K562 (cell line): ENCODE results near the gene FLAD1. TPM values are rescaled to one million over a fixed set of nuclear protein-coding genes. Genes with fewer than 3 reads are reported as not detected.

Experiments used
- GABPA ChIP-seq: fragments of 200-800 bp; sonication (Bioruptor generic); conservative IDR thresholded peaks from 2 replicates; pipeline ENCODE4 v1.6.1; 2016; ENCODE audit warnings: low read depth, missing genetic modification characterization, missing compliant biosample characterization
- NFRKB ChIP-seq: fragments of 450-650 bp; IDR thresholded peaks from 2 replicates; pipeline ENCODE4 v1.6.1; 2016; ENCODE audit warnings: low read depth
- NR2C2 ChIP-seq, 2 experiments: fragments of 200-800 bp in 1 of 2; sonication (Bioruptor generic) in 1 of 2; sonication (generic) in 1 of 2; formaldehyde crosslinking in 1 of 2; IDR thresholded peaks; 2 replicates each; pipeline versions ENCODE4 v1.6.1 to v1.8.0; 2016 to 2022; ENCODE audit warnings: mild to moderate bottlenecking in 1 of 2, missing compliant biosample characterization in 1 of 2, missing genetic modification characterization in 1 of 2, missing genetic modification reagents in 1 of 2
- PHB ChIP-seq: fragments of 250-450 bp; sonication (Bioruptor Pico); IDR thresholded peaks from 2 replicates; pipeline ENCODE4 v1.5.0; 2021
- PRPF4 ChIP-seq: fragments of 200-400 bp; formaldehyde crosslinking; IDR thresholded peaks from one replicate; pipeline ENCODE4 v1.6.1; 2017; ENCODE audit warnings: low read length, low read depth, mild to moderate bottlenecking; ENCODE audit not compliant: insufficient read depth, poor library complexity, severe bottlenecking
- RBFOX2 ChIP-seq: fragments of 200-400 bp; formaldehyde crosslinking; IDR thresholded peaks from 2 replicates; pipeline ENCODE4 v1.6.1; 2017; ENCODE audit warnings: low read depth, mild to moderate bottlenecking, low read length, moderate library complexity
- SIN3B ChIP-seq: fragments of 450-650 bp; IDR thresholded peaks from 2 replicates; pipeline ENCODE4 v1.6.1; 2017; ENCODE audit warnings: low read depth, mild to moderate bottlenecking, moderate library complexity
- TAF1 ChIP-seq: IDR thresholded peaks from 2 replicates; pipeline ENCODE4 v1.6.1; 2011; ENCODE audit warnings: mild to moderate bottlenecking, low read length, moderate library complexity; ENCODE audit not compliant: insufficient read depth, control insufficient read depth, severe bottlenecking; ENCODE audit errors: extremely low read depth
- TAL1 ChIP-seq: fragments of 450-650 bp; IDR thresholded peaks from 2 replicates; pipeline ENCODE4 v1.6.1; 2016; ENCODE audit warnings: mild to moderate bottlenecking
- U2AF1 ChIP-seq: fragments of 200-400 bp; formaldehyde crosslinking; optimal IDR thresholded peaks from 2 replicates; pipeline ENCODE3; 2017; ENCODE audit warnings: mild to moderate bottlenecking, low read depth, low read length, moderate library complexity
- ZC3H11A ChIP-seq: IDR thresholded peaks from 2 replicates; pipeline ENCODE4 v1.6.1; 2012; ENCODE audit warnings: low read depth, low read length, improper control_type of control experiment
- ZNF121 ChIP-seq: sonication (generic); formaldehyde crosslinking; conservative IDR thresholded peaks from 2 replicates; pipeline ENCODE4 v1.8.0; 2022; ENCODE audit warnings: missing genetic modification reagents
- polyA plus RNA-seq, 8 experiments: library from polyadenylated mRNA; depleted of rRNA in 4 of 8; stranded (reverse) in 5 of 8; unstranded in 3 of 8; fragments of >200 nt; fragmentation: Nextera tagmentation in 2 of 8; fragmentation: Illumina TruSeq in 1 of 8; extraction: Ambion mirVana in 2 of 8; extraction: Trizol in 1 of 8; gene quantifications; 2 replicates each; pipeline versions ENCODE4 v1.2.1 to v1.2.3, GENCODE V29; 2011 to 2014; ENCODE audit warnings: inconsistent platforms in 1 of 8, missing spikeins in 1 of 8
- total RNA-seq, 7 experiments: library from RNA; depleted of rRNA in 6 of 7; stranded (reverse); fragments of >200 nt in 6 of 7; fragmentation: Illumina TruSeq in 2 of 7; extraction: Trizol in 2 of 7; gene quantifications; 2 replicates each; pipeline versions ENCODE4 v1.2.1 to v1.2.3, GENCODE V29; 2011 to 2021; ENCODE audit warnings: low replicate concordance in 1 of 7
- TF ChIP-seq, protein P1 (sequence below): sonication (generic); formaldehyde crosslinking; IDR thresholded peaks from 2 replicates; pipeline ENCODE4 v1.8.0; 2023; ENCODE audit warnings: missing genetic modification reagents, mild to moderate bottlenecking, borderline replicate concordance
- TF ChIP-seq, protein P2 (sequence below), 2 experiments: fragments of 200-800 bp in 1 of 2; sonication (Bioruptor generic) in 1 of 2; sonication (generic) in 1 of 2; formaldehyde crosslinking in 1 of 2; IDR thresholded peaks in 1 of 2; conservative IDR thresholded peaks in 1 of 2; 2 replicates each; pipeline versions ENCODE4 v1.5.0 to v1.6.1; 2016 to 2020; ENCODE audit warnings: missing compliant biosample characterization in 1 of 2, missing genetic modification characterization in 1 of 2, missing genetic modification reagents in 1 of 2
- TF ChIP-seq, protein P3 (sequence below): sonication (generic); formaldehyde crosslinking; IDR thresholded peaks from 2 replicates; pipeline ENCODE4 v1.8.0; 2022; ENCODE audit warnings: mild to moderate bottlenecking, missing genetic modification reagents

The FLAD1 gene
- total and polyA plus RNA-seq, 9 of the 15 experiments (the other 6 are each of a cell fraction or from before 2014, with no cell fraction given), result 24.9 to 85.8 (median 67.0) TPM

DNA sequence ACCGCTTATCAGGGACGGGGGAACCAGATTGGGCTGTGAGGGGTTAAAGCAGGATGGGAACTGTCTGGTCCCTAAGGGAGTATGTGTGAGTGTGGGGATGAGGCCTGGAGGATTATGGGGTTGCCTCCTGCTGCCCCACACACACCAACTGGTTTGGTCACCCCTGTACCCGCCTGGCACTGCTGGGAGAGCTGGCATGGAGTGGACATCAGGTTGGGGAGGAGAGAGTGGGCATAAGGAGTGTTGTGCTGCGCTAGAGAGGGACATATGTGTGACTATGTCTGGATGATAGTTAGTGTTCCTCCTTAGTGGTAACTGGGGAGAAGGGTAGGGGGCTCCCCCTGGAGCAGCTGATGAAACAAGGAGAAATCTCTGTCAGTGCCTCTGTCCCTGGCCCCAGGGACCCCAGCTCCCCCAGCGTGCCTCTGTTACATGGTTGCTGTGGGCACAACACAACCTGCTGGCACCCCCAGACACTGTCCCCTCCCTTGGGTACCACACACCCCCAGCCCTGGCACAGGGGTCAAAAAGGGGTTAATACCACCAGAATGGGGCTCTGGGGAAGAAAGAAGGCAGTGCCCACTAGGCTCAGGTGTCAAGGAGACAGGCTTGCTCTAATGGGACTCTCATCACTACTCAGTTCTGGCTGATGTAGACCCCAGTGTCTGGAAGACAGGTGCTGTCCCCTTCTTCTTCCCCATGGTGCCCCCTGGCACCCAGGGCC is 21.4 kb downstream of the FLAD1 start (continued):
- TF ChIP-seq, protein P1, sequence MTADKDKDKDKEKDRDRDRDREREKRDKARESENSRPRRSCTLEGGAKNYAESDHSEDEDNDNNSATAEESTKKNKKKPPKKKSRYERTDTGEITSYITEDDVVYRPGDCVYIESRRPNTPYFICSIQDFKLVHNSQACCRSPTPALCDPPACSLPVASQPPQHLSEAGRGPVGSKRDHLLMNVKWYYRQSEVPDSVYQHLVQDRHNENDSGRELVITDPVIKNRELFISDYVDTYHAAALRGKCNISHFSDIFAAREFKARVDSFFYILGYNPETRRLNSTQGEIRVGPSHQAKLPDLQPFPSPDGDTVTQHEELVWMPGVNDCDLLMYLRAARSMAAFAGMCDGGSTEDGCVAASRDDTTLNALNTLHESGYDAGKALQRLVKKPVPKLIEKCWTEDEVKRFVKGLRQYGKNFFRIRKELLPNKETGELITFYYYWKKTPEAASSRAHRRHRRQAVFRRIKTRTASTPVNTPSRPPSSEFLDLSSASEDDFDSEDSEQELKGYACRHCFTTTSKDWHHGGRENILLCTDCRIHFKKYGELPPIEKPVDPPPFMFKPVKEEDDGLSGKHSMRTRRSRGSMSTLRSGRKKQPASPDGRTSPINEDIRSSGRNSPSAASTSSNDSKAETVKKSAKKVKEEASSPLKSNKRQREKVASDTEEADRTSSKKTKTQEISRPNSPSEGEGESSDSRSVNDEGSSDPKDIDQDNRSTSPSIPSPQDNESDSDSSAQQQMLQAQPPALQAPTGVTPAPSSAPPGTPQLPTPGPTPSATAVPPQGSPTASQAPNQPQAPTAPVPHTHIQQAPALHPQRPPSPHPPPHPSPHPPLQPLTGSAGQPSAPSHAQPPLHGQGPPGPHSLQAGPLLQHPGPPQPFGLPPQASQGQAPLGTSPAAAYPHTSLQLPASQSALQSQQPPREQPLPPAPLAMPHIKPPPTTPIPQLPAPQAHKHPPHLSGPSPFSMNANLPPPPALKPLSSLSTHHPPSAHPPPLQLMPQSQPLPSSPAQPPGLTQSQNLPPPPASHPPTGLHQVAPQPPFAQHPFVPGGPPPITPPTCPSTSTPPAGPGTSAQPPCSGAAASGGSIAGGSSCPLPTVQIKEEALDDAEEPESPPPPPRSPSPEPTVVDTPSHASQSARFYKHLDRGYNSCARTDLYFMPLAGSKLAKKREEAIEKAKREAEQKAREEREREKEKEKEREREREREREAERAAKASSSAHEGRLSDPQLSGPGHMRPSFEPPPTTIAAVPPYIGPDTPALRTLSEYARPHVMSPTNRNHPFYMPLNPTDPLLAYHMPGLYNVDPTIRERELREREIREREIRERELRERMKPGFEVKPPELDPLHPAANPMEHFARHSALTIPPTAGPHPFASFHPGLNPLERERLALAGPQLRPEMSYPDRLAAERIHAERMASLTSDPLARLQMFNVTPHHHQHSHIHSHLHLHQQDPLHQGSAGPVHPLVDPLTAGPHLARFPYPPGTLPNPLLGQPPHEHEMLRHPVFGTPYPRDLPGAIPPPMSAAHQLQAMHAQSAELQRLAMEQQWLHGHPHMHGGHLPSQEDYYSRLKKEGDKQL (CRISPR knock-in tag), result no peak
- TF ChIP-seq U2AF1, result no peak
- TF ChIP-seq, protein P2, sequence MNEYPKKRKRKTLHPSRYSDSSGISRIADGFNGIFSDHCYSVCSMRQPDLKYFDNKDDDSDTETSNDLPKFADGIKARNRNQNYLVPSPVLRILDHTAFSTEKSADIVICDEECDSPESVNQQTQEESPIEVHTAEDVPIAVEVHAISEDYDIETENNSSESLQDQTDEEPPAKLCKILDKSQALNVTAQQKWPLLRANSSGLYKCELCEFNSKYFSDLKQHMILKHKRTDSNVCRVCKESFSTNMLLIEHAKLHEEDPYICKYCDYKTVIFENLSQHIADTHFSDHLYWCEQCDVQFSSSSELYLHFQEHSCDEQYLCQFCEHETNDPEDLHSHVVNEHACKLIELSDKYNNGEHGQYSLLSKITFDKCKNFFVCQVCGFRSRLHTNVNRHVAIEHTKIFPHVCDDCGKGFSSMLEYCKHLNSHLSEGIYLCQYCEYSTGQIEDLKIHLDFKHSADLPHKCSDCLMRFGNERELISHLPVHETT (CRISPR knock-in tag; conservative IDR thresholded peaks at IDR 0.05 in 1 of 2, IDR thresholded peaks at IDR 0.05 in 1 of 2), result no peak
- no peak for TF ChIP-seq SIN3B
- TF ChIP-seq RBFOX2, result peak; percentile 14; the same call in 1 of the 2 replicates
- peak; percentile 67 for TF ChIP-seq GABPA (tag)
- no peak for TF ChIP-seq PHB (CRISPR knock-in tag)
- TF ChIP-seq, protein P3, sequence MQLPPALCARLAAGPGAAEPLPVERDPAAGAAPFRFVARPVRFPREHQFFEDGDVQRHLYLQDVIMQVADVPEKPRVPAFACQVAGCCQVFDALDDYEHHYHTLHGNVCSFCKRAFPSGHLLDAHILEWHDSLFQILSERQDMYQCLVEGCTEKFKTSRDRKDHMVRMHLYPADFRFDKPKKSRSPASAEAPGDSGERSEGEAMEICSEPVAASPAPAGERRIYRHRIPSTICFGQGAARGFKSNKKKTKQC (CRISPR knock-in tag), result no peak
- no peak for TF ChIP-seq PRPF4
- peak; percentile 78; the same call in 1 of the 2 replicates for TF ChIP-seq NFRKB
- TF ChIP-seq ZNF121, result no peak
- no peak for TF ChIP-seq TAL1
- TF ChIP-seq ZC3H11A, result no peak
- no peak for TF ChIP-seq TAF1
- TF ChIP-seq NR2C2 (CRISPR knock-in tag; IDR thresholded peaks at IDR 0.05), result no peak
- no peak; the same call in 1 of the 2 replicates for TF ChIP-seq NR2C2 (tag; IDR thresholded peaks at IDR 0.05)
